SK-N-MC (cell line): ENCODE measurements around the gene SRGAP1.
"Not testable (repeated sequence)": the region's sequence is repeated elsewhere in the genome, so short reads cannot be mapped to it uniquely, and the experiment has no call there.

Experiments
- DNase-seq: peaks from one replicate; pipeline ENCODE4 v3.0.0-alpha.2; 2011; ENCODE audit warnings: low read depth, low spot score
- H3K27ac ChIP-seq: fragments of 200-600 bp; sonication (generic); 2 replicates; pipeline ENCODE4 v1.5.1; 2016; ENCODE audit warnings: mixed run types
- H3K36me3 ChIP-seq: fragments of 200-600 bp; sonication (generic); 2 replicates; pipeline ENCODE4 v1.6.1; 2017; ENCODE audit warnings: antibody characterized with exemption, low read length, mixed read lengths; ENCODE audit not compliant: insufficient read depth
- H3K4me3 ChIP-seq: fragments of 200-600 bp; sonication (generic); 2 replicates; pipeline ENCODE4 v1.5.1; 2016
- H3K9ac ChIP-seq: fragments of 200-600 bp; sonication (generic); 2 replicates; pipeline ENCODE4 v1.8.0; 2017; ENCODE audit warnings: mixed run types, mixed read lengths; ENCODE audit not compliant: insufficient read length
- H3K9me3 ChIP-seq: fragments of 200-600 bp; sonication (generic); 2 replicates; pipeline ENCODE4 v1.6.1; 2017; ENCODE audit warnings: low read depth, mild to moderate bottlenecking, antibody characterized with exemption, low read length, moderate library complexity, mixed read lengths
- EZH2 ChIP-seq: fragments of 200-600 bp; sonication (generic); IDR thresholded peaks from one replicate; pipeline ENCODE4 v1.6.1; 2017; ENCODE audit warnings: antibody characterized with exemption
- FOXP2 ChIP-seq: optimal IDR thresholded peaks from 2 replicates; pipeline ENCODE3; 2011; ENCODE audit warnings: mild to moderate bottlenecking, moderate library complexity; ENCODE audit not compliant: insufficient read depth; ENCODE audit errors: extremely low read length, control extremely low read depth
- POLR2AphosphoS5 ChIP-seq: IDR thresholded peaks from 2 replicates; pipeline ENCODE4 v1.6.1; 2012; ENCODE audit warnings: mild to moderate bottlenecking, low read depth, low read length, borderline replicate concordance

The SRGAP1 gene

DNA sequence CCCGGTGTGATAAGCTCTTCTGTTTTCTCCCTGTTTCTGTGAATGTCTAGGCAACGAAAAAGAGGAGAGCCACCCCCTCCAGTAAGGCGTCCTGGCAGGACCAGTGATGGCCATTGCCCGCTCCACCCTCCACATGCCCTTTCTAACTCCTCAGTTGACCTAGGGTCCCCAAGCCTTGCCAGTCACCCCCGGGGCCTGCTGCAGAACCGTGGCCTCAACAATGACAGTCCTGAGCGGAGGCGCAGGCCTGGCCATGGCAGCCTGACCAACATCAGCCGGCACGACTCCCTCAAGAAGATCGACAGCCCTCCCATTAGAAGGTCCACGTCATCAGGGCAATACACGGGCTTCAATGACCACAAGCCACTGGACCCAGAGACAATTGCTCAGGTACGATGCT lies 283.3 kb downstream of the SRGAP1 start:
- TF ChIP-seq FOXP2 (no peak), POLR2AphosphoS5 (no peak), EZH2 (no peak)
- H3K9me3 ChIP-seq, result no peaks in the 10 kb centered on the region
- H3K27ac ChIP-seq, result no peak overlapping the region
- no peak for DNase-seq
- no peak overlapping the region for H3K4me3 ChIP-seq
- H3K9ac ChIP-seq, result no peak overlapping the region
- H3K36me3 ChIP-seq, result no peaks in the 10 kb centered on the region

DNA sequence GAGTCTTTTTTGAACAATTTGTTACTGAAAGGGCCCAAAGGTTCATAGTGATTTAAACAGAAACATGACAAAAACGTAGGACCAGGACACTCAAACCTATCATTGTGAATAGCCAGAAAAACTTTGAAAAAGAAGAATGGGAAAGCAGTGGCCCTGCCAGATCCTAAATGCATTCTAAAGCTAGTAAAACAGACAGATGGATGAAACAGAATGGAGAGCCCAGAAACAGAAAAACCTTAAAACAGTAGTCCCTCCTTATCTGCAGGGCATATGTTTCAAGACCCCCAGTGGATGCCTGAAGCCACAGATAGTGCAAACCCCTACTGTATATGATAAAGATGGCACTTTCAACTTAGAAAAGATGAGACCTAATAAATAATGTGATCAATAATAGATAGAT lies 283.9 kb downstream of the SRGAP1 start:
- no peak overlapping the region for H3K9ac ChIP-seq
- no peak overlapping the region for H3K4me3 ChIP-seq
- no peak overlapping the region for H3K27ac ChIP-seq
- no peaks in the 10 kb centered on the region for H3K9me3 ChIP-seq
- TF ChIP-seq EZH2 (no peak), FOXP2 (no peak), POLR2AphosphoS5 (no peak)
- H3K36me3 ChIP-seq, result no peaks in the 10 kb centered on the region
- no peak for DNase-seq

DNA sequence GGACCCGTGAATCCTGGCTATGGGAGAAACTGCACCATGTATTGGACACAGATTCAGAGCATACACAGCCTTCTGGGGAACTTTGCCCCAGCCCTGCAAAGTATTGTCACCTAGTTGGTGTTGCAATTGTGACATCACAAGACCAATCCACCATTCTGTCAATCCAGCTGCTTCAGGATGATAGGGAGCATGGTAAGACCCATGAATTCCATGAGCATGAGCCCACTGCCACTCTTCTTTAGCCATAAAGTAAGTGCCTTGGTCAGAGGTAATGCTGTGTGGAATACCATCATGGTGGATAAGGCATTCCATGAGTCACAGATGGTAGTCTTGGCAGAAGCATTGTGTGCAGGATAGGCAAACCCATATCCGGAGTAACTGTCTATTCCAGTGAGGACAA lies 286.0 kb downstream of the SRGAP1 start:
- not testable (repeated sequence) for DNase-seq, H3K27ac ChIP-seq, H3K9me3 ChIP-seq, H3K4me3 ChIP-seq, H3K36me3 ChIP-seq, H3K9ac ChIP-seq

DNA sequence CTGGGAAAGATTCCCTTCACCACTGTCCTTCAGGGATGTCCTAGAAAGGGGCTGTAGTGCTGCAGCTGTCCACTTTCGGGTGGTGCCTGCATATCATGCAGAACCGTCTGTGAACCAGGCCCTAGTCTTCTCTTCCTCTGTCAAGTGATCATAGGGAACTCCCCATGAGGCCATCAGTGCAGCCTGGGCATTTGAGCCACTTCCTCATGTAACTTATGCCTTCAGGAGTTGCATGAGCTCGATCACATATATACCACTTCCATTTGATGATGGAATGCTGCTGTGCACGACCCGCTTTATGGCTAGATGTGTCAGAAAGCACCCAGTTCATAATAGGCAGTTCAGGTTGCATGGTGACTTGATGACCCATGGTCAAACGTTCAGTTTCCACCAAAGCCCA lies 287.0 kb downstream of the SRGAP1 start:
- H3K9ac ChIP-seq, H3K4me3 ChIP-seq, H3K27ac ChIP-seq, H3K9me3 ChIP-seq, DNase-seq, H3K36me3 ChIP-seq: not testable (repeated sequence)

DNA sequence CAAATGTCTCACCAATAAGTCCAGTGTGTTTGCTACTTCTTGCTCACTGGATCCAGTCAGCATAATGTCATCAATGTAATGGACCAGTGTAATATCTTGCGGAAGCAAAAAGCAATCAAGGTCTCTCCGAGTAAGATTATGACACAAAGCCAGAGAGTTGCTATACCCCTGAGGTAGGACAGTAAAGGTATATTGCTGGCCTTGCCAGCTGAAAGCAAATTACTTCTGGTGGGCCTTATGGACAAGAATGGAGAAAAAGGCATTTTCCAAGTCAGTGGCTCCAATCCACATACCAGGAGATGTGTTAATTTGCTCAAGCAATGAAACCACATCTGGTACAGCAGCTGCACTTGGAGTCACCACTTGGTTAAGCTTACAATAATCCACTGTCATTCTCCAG lies 288.2 kb downstream of the SRGAP1 start:
- not testable (repeated sequence) for H3K36me3 ChIP-seq

GRCh38 chr12:64137117-64137516 lies 292.6 kb downstream of the SRGAP1 start:
- TF ChIP-seq EZH2, result no peak
- TF ChIP-seq FOXP2, result no peak
- no peak for TF ChIP-seq POLR2AphosphoS5
- DNase-seq, result peak; percentile 18
- Histone ChIP-seq H3K36me3 (no peaks in the 10 kb centered on the region), H3K27ac (no peak overlapping the region), H3K9me3 (no peaks in the 10 kb centered on the region), H3K9ac (no peak overlapping the region), H3K4me3 (no peak overlapping the region)

More for the DNA sequence above, 288.2 kb downstream of the SRGAP1 start:
- DNase-seq, H3K9me3 ChIP-seq, H3K27ac ChIP-seq, H3K9ac ChIP-seq, H3K4me3 ChIP-seq: not testable (repeated sequence)

- no peak for DNase-seq
- Histone ChIP-seq H3K36me3 (no peaks in the 10 kb centered on the region), H3K9ac (no peak overlapping the region), H3K4me3 (no peak overlapping the region), H3K27ac (no peak overlapping the region), H3K9me3 (no peaks in the 10 kb centered on the region)
- TF ChIP-seq POLR2AphosphoS5, result no peak
Observed at GRCh38 chr12:64139021-64139420, 294.5 kb downstream of the SRGAP1 start.

DNA sequence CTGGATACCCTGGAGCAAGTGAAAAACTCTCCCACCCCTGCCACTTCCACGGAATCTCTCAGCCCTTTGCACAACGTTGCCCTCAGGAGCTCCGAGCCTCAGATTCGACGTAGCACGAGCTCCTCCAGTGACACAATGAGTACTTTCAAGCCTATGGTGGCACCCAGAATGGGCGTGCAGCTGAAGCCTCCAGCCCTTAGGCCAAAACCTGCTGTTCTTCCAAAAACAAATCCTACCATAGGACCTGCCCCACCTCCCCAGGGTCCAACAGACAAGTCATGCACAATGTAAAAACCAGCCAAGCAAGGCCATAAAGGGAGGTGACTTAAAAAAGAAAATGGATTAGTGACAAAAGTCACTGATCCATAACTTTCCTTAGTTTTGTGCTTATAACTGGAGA lies 297.9 kb downstream of the SRGAP1 start:
- no peak overlapping the region for H3K27ac ChIP-seq
- TF ChIP-seq FOXP2 (no peak), POLR2AphosphoS5 (no peak), EZH2 (no peak)
- H3K9me3 ChIP-seq, result no peaks in the 10 kb centered on the region
- no peak overlapping the region for H3K9ac ChIP-seq
- DNase-seq, result no peak
- H3K36me3 ChIP-seq, result no peaks in the 10 kb centered on the region
- H3K4me3 ChIP-seq, result no peak overlapping the region

DNA sequence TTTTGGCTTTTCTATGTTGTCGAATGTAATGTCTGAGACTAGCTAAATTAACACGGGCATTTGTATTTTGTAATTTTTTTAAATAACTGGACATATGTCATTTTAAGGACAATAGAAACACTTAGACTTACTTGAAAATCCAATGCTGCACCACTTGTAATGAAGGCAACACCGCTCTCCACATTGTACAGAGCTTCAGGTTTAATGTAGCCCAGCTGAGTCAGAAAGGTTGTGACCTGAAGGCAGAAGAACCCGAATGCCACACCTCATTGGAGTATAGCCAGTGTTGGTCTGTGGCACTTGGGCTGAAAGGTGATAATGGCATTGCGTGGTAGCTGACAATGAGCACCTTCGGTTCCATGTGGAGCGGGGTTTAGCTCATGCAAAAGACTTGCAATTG lies 298.3 kb downstream of the SRGAP1 start:
- DNase-seq, result no peak
- Histone ChIP-seq H3K36me3 (no peaks in the 10 kb centered on the region), H3K9ac (no peak overlapping the region), H3K4me3 (no peak overlapping the region), H3K9me3 (no peaks in the 10 kb centered on the region), H3K27ac (no peak overlapping the region)
- no peak for TF ChIP-seq FOXP2
- TF ChIP-seq POLR2AphosphoS5, result no peak
- TF ChIP-seq EZH2, result no peak

GRCh38 chr12:64145226-64145625 lies 300.7 kb downstream of the SRGAP1 start:
- TF ChIP-seq EZH2, result no peak
- TF ChIP-seq FOXP2, result no peak
- H3K9ac ChIP-seq, result no peak overlapping the region
- H3K27ac ChIP-seq, result no peak overlapping the region
- no peak overlapping the region for H3K4me3 ChIP-seq
- H3K36me3 ChIP-seq, result no peaks in the 10 kb centered on the region
- DNase-seq, result no peak
- no peaks in the 10 kb centered on the region for H3K9me3 ChIP-seq
